ENCODE results near the gene NOM1.
A peak's percentile ranks its signal among the peaks of the same experiment; 100 is the strongest.
"Not testable (repeated sequence)": the region's sequence is repeated elsewhere in the genome, so short reads cannot be mapped to it uniquely, and the experiment has no call there.

NOM1 gene

GRCh38 chr7:156949541-156950380 is at the start of gene NOM1:
Gene NOM1 (plus strand): TSS chr7:156949712. CDS start chr7:156949738, 26 bp downstream.
- TF ChIP-seq ZFX (IDR thresholded peaks at IDR 0.05; ENCODE audit: borderline replicate concordance) = no peak
- peak; percentile 100 for TF ChIP-seq CTCF (IDR thresholded peaks at IDR 0.05)
- peak within 1 kb of the TSS; percentile 71 for H3K27ac ChIP-seq

GRCh38 chr7:156900093-156900492 is 49.4 kb upstream of the NOM1 start:
- not testable (repeated sequence) for H3K27ac ChIP-seq

- TF ChIP-seq CTCF (IDR thresholded peaks at IDR 0.05) (no peak), ZFX (IDR thresholded peaks at IDR 0.05; ENCODE audit: borderline replicate concordance) (no peak)
Measured at GRCh38 chr7:156903232-156903909, 46.1 kb upstream of the NOM1 start.

GRCh38 chr7:156906200-156906649 is 43.3 kb upstream of the NOM1 start:
- no peak for TF ChIP-seq ZFX (IDR thresholded peaks at IDR 0.05; ENCODE audit: borderline replicate concordance)
- TF ChIP-seq CTCF (IDR thresholded peaks at IDR 0.05) = no peak
- H3K27ac ChIP-seq = peak overlapping the region; percentile 45

More at GRCh38 chr7:156903232-156903909, 46.1 kb upstream of the NOM1 start:
- peak overlapping the region; percentile 73 for H3K27ac ChIP-seq

GRCh38 chr7:156907656-156908055 is 41.9 kb upstream of the NOM1 start:
- peak overlapping the region; percentile 45 for H3K27ac ChIP-seq
- TF ChIP-seq CTCF (IDR thresholded peaks at IDR 0.05) = no peak
- TF ChIP-seq ZFX (IDR thresholded peaks at IDR 0.05; ENCODE audit: borderline replicate concordance) = no peak

GRCh38 chr7:156909574-156910252 is 39.8 kb upstream of the NOM1 start:
- H3K27ac ChIP-seq = not testable (repeated sequence)

GRCh38 chr7:156918635-156919034 is 30.9 kb upstream of the NOM1 start:
- TF ChIP-seq ZFX (IDR thresholded peaks at IDR 0.05; ENCODE audit: borderline replicate concordance) (no peak), CTCF (IDR thresholded peaks at IDR 0.05) (no peak)
- no peak overlapping the region for H3K27ac ChIP-seq
